Calu3 (cell line): Measurements from ENCODE around the gene PPCDC. TPM values are rescaled to one million over a fixed set of nuclear protein-coding genes. Genes with fewer than 3 reads are reported as not detected.

Source experiments
- BruUV-seq: library from RNA; stranded (reverse); fragments of 400-500 nt; replicated peaks from 2 replicates; lab custom pipeline; 2021; lab: Mats Ljungman, UMichigan
- CTCF ChIA-PET: fragments of 300-600 bp; sonication (Branson Sonifier 250); formaldehyde crosslinking; loops from one replicate; lab custom pipeline; 2022; ENCODE audit warnings: antibody characterized with exemption; lab: Charles Lee
- DNase-seq: peaks from one replicate; pipeline ENCODE4 v3.0.0; 2022
- H3K27ac Mint-ChIP-seq: one replicate; pipeline ENCODE4 v1.8.0; 2022; ENCODE audit warnings: mixed read lengths; ENCODE audit not compliant: unreplicated experiment
- H3K27me3 Mint-ChIP-seq: one replicate; pipeline ENCODE4 v1.8.0; 2022; ENCODE audit warnings: mixed read lengths; ENCODE audit not compliant: unreplicated experiment
- H3K36me3 Mint-ChIP-seq: one replicate; pipeline ENCODE4 v1.8.0; 2022; ENCODE audit warnings: mild to moderate bottlenecking, moderate library complexity, mixed read lengths; ENCODE audit not compliant: insufficient read depth, unreplicated experiment
- H3K4me1 Mint-ChIP-seq: one replicate; pipeline ENCODE4 v1.8.0; 2022; ENCODE audit warnings: mild to moderate bottlenecking, low read depth, mixed read lengths; ENCODE audit not compliant: unreplicated experiment
- H3K4me3 Mint-ChIP-seq: one replicate; pipeline ENCODE4 v1.8.0; 2022; ENCODE audit warnings: mild to moderate bottlenecking, low read depth, moderate library complexity, mixed read lengths; ENCODE audit not compliant: unreplicated experiment
- H3K9me3 Mint-ChIP-seq: one replicate; pipeline ENCODE4 v1.8.0; 2022; ENCODE audit warnings: low read depth, mixed read lengths; ENCODE audit not compliant: unreplicated experiment
- CTCF ChIP-seq: fragments of 200-600 bp; IDR thresholded peaks from one replicate; pipeline ENCODE4 v1.8.0; 2022; ENCODE audit warnings: antibody characterized with exemption; ENCODE audit not compliant: unreplicated experiment
- intact Hi-C: fragments of 100-400 bp; cut with micrococcal nuclease; formaldehyde crosslinking; loops from one replicate; pipeline ENCODE4 v1.10.0; 2022; ENCODE audit not compliant: unreplicated experiment
- total RNA-seq: library from RNA; stranded (reverse); gene quantifications from 2 replicates; pipeline ENCODE4 v1.2.3, GENCODE V29; 2022

PPCDC gene
- total RNA-seq, 1 experiment from 2014 or later, result 24.4 TPM

GRCh38 chr15:74978503-74978902 lies 44.9 kb upstream of the PPCDC start:
- no peak for TF ChIP-seq CTCF
- Mint-ChIP-seq H3K9me3 (no peaks in the 10 kb centered on the region), H3K36me3 (no peaks in the 10 kb centered on the region), H3K4me1 (peaks cover 3% of the 10 kb centered on the region), H3K27ac (no peak overlapping the region), H3K4me3 (no peak overlapping the region), H3K27me3 (peaks cover 15% of the 10 kb centered on the region)
- BruUV-seq, result no TSS peak
- CTCF ChIA-PET, result interaction anchor here (0.7 to 1.9 kb wide), 2 partner anchors 17 to 181 kb away, joined by 3 to 4 read pairs; partner anchors contain the start of gene SCAMP5
- intact Hi-C loops, result no loop called here
- DNase-seq, result no peak

GRCh38 chr15:74982183-74982582 lies 41.2 kb upstream of the PPCDC start:
- no TSS peak for BruUV-seq
- intact Hi-C loops, result no loop called here
- no peak overlapping the region for H3K4me3 Mint-ChIP-seq

GRCh38 chr15:74983725-74984231 lies 39.6 kb upstream of the PPCDC start:
- Mint-ChIP-seq H3K4me1 (peaks cover 15% of the 10 kb centered on the region), H3K27me3 (peaks cover 35% of the 10 kb centered on the region), H3K36me3 (no peaks in the 10 kb centered on the region), H3K4me3 (no peak overlapping the region), H3K9me3 (no peaks in the 10 kb centered on the region), H3K27ac (no peak overlapping the region)
- TF ChIP-seq CTCF, result no peak
- DNase-seq, result peak; percentile 22
- intact Hi-C loops, result no loop called here
- BruUV-seq, result no TSS peak
- CTCF ChIA-PET, result interaction anchor here (0.6 kb wide), 1 partner anchor 15 kb away, joined by 3 read pairs; no protein-coding TSS in a partner anchor

More at GRCh38 chr15:74982183-74982582, 41.2 kb upstream of the PPCDC start:
- CTCF ChIA-PET, result interaction anchor here (0.6 to 0.7 kb wide), 3 partner anchors 38 to 123 kb away, joined by 3 to 5 read pairs (median 3); no protein-coding TSS in a partner anchor
- DNase-seq, result no peak
- Mint-ChIP-seq H3K27me3 (peaks cover 30% of the 10 kb centered on the region), H3K36me3 (no peaks in the 10 kb centered on the region), H3K27ac (no peak overlapping the region), H3K9me3 (no peaks in the 10 kb centered on the region), H3K4me1 (peaks cover 15% of the 10 kb centered on the region)
- TF ChIP-seq CTCF, result no peak

GRCh38 chr15:74988007-74988800 lies 35.2 kb upstream of the PPCDC start:
- no TSS peak for BruUV-seq
- peaks cover 15% of the 10 kb centered on the region for H3K4me1 Mint-ChIP-seq
- intact Hi-C loops, result no loop called here

More at GRCh38 chr15:74988007-74988800, 35.2 kb upstream of the PPCDC start:
- Mint-ChIP-seq H3K27me3 (peaks cover 58% of the 10 kb centered on the region), H3K4me3 (no peak overlapping the region), H3K27ac (no peak overlapping the region), H3K36me3 (no peaks in the 10 kb centered on the region), H3K9me3 (no peaks in the 10 kb centered on the region)
- CTCF ChIA-PET, result interaction anchor here (0.6 to 1.8 kb wide), 6 partner anchors 31 to 641 kb away, joined by 3 to 12 read pairs (median 6); partner anchors contain the start of gene RPP25
- peak; percentile 57 for TF ChIP-seq CTCF
- DNase-seq, result peak; percentile 80
